IMR-90 (cell line): Measurements from ENCODE around the gene PRPF40A. TPM values are rescaled to one million over a fixed set of nuclear protein-coding genes. Genes with fewer than 3 reads are reported as not detected.
A peak's percentile ranks its signal among the peaks of the same experiment; 100 is the strongest.

Source experiments
- ATAC-seq: fragments of 200-7000 bp; cut with Tn5 transposase; 2 replicates; pipeline ENCODE4 v1.9.1; 2020; ENCODE audit warnings: low read depth, mild to moderate bottlenecking, moderate library complexity
- BruUV-seq: library from RNA; stranded (reverse); fragments of 400-500 nt; replicated peaks from 2 replicates; lab custom pipeline; 2021; lab: Mats Ljungman, UMichigan
- CTCF ChIA-PET: fragments of 300-600 bp; formaldehyde crosslinking; extraction: SDS; loops from one replicate; lab custom pipeline; 2021; ENCODE audit warnings: antibody characterized with exemption; lab: Yijun Ruan, JAX
- POLR2A ChIA-PET: fragments of 300-600 bp; sonication (Branson Sonifier 250); formaldehyde crosslinking; loops from one replicate; lab custom pipeline; 2022; ENCODE audit warnings: antibody characterized with exemption; ENCODE audit not compliant: unreplicated experiment; lab: Charles Lee
- DNase-seq: peaks from one replicate; pipeline ENCODE4 v3.0.0; 2013
- H2AFZ ChIP-seq: replicated peaks from 2 replicates; pipeline ENCODE3; 2013; ENCODE audit warnings: low read length, mild to moderate bottlenecking; ENCODE audit not compliant: poor library complexity
- H2AK5ac ChIP-seq: 2 replicates; pipeline ENCODE4 v1.6.1; 2013; ENCODE audit warnings: low read depth, low read length, inconsistent platforms
- H2AK9ac ChIP-seq: replicated peaks from 2 replicates; pipeline ENCODE3; 2013; ENCODE audit warnings: mild to moderate bottlenecking, low read depth, low read length, moderate library complexity; ENCODE audit not compliant: poor library complexity
- H2BK120ac ChIP-seq: 2 replicates; pipeline ENCODE4 v1.6.1; 2013; ENCODE audit warnings: low read depth, low read length, inconsistent platforms
- H2BK15ac ChIP-seq: 3 replicates; pipeline ENCODE4 v1.6.1; 2013; ENCODE audit warnings: low read depth, low read length, inconsistent platforms
- H2BK20ac ChIP-seq: 2 replicates; pipeline ENCODE4 v1.6.1; 2013; ENCODE audit warnings: low read depth, mild to moderate bottlenecking, inconsistent platforms, low read length, moderate library complexity
- H2BK5ac ChIP-seq: 2 replicates; pipeline ENCODE4 v1.6.1; 2013; ENCODE audit warnings: mild to moderate bottlenecking, low read depth, low read length, inconsistent platforms; ENCODE audit not compliant: poor library complexity, severe bottlenecking
- H3K14ac ChIP-seq: replicated peaks from 2 replicates; pipeline ENCODE4 v1.6.1; 2013; ENCODE audit warnings: low read depth, low read length, inconsistent platforms
- H3K18ac ChIP-seq: 2 replicates; pipeline ENCODE4 v1.6.1; 2013; ENCODE audit warnings: low read depth, low read length, control low read depth
- H3K23ac ChIP-seq: 2 replicates; pipeline ENCODE4 v1.6.1; 2013; ENCODE audit warnings: low read depth, low read length, inconsistent platforms
- H3K27ac ChIP-seq: 2 replicates; pipeline ENCODE4 v1.5.1; 2013; ENCODE audit warnings: mild to moderate bottlenecking, control low read depth, low read length; ENCODE audit not compliant: insufficient read depth
- H3K27me3 ChIP-seq: 2 replicates; pipeline ENCODE4 v1.6.1; 2013; ENCODE audit warnings: low read length; ENCODE audit not compliant: control insufficient read depth, insufficient read depth
- H3K36me3 ChIP-seq: 2 replicates; pipeline ENCODE4 v1.6.1; 2013; ENCODE audit warnings: low read length, mixed read lengths; ENCODE audit not compliant: control insufficient read depth, insufficient read depth
- H3K4ac ChIP-seq: 2 replicates; pipeline ENCODE4 v1.6.1; 2013; ENCODE audit warnings: low read depth, low read length, inconsistent platforms
- H3K4me1 ChIP-seq: 2 replicates; pipeline ENCODE4 v1.6.1; 2013; ENCODE audit warnings: low read length, mixed read lengths; ENCODE audit not compliant: control insufficient read depth, insufficient read depth
- H3K4me2 ChIP-seq: 2 replicates; pipeline ENCODE4 v1.6.1; 2013; ENCODE audit warnings: low read depth, mild to moderate bottlenecking, control low read depth, low read length, moderate library complexity
- H3K4me3 ChIP-seq: 2 replicates; pipeline ENCODE4 v1.5.1; 2013; ENCODE audit warnings: low read depth, mild to moderate bottlenecking, control low read depth, low read length, moderate library complexity; ENCODE audit not compliant: insufficient read depth
- H3K56ac ChIP-seq: 2 replicates; pipeline ENCODE4 v1.6.1; 2013; ENCODE audit warnings: low read length, inconsistent platforms; ENCODE audit not compliant: insufficient read depth; ENCODE audit errors: extremely low read depth
- H3K79me1 ChIP-seq, 2 experiments: 2 replicates each; pipeline ENCODE4 v1.6.1; 2013; ENCODE audit warnings: low read length in 2 of 2, inconsistent platforms in 1 of 2, low read depth in 1 of 2
- H3K9ac ChIP-seq: 2 replicates; pipeline ENCODE4 v1.6.1; 2013; ENCODE audit warnings: low read depth, low read length, control low read depth
- H3K9me1 ChIP-seq: 2 replicates; pipeline ENCODE4 v1.6.1; 2013; ENCODE audit warnings: low read length, inconsistent platforms; ENCODE audit not compliant: insufficient read depth
- H3K9me3 ChIP-seq: 2 replicates; pipeline ENCODE4 v1.6.1; 2013; ENCODE audit warnings: low read length; ENCODE audit not compliant: control insufficient read depth, insufficient read depth
- H4K20me1 ChIP-seq: 2 replicates; pipeline ENCODE4 v1.6.1; 2013; ENCODE audit warnings: low read length, inconsistent platforms; ENCODE audit not compliant: insufficient read depth
- H4K5ac ChIP-seq: 2 replicates; pipeline ENCODE4 v1.6.1; 2013; ENCODE audit warnings: mild to moderate bottlenecking, low read depth, low read length, control low read depth
- H4K8ac ChIP-seq, 2 experiments: 2 replicates each; pipeline ENCODE4 v1.6.1; 2013; ENCODE audit warnings: low read depth in 2 of 2, low read length in 2 of 2, control low read depth in 1 of 2, inconsistent platforms in 1 of 2
- H4K91ac ChIP-seq: 2 replicates; pipeline ENCODE4 v1.6.1; 2013; ENCODE audit warnings: low read depth, low read length, inconsistent platforms; ENCODE audit not compliant: insufficient read depth
- CTCF ChIP-seq: conservative IDR thresholded peaks from 2 replicates; pipeline ENCODE4 v1.5.1; 2012; ENCODE audit warnings: mild to moderate bottlenecking, low read depth, low read length, improper control_type of control experiment
- MAFK ChIP-seq: IDR thresholded peaks from 2 replicates; pipeline ENCODE4 v1.6.1; 2012; ENCODE audit warnings: low read depth, low read length, improper control_type of control experiment
- WGBS, 2 experiments: methylation state at CpG; one replicate each; pipeline versions ENCODE4 v1.1.5 to v1.1.7; 2013; ENCODE audit warnings: missing lambda C conversion rate in 2 of 2; ENCODE audit not compliant: insufficient read length in 1 of 2; ENCODE audit errors: extremely low coverage in 2 of 2; 5-methylcytosine and 5-hydroxymethylcytosine counted together
- dilution Hi-C: fragments of 300-500 bp; cut with HindIII; formaldehyde crosslinking; loops from one replicate; pipeline ENCODE4 v1.14.3; 2018; ENCODE audit warnings: low sequenced_read_pairs; ENCODE audit not compliant: unreplicated experiment
- in situ Hi-C: fragments of 300-500 bp; cut with MboI; formaldehyde crosslinking; loops from 3 replicates; pipeline ENCODE4 v1.14.3; 2019; ENCODE audit warnings: low sequenced_read_pairs, inconsistent platforms, mixed read lengths
- intact Hi-C: fragments of 100-400 bp; cut with micrococcal nuclease; formaldehyde crosslinking; loops from 2 replicates; pipeline ENCODE4 v1.10.0; 2022
- polyA plus RNA-seq, 3 experiments: library from polyadenylated mRNA; depleted of rRNA; stranded (reverse); fragments of >200 nt; gene quantifications; 2 replicates each; pipeline ENCODE4 v1.2.3, GENCODE V29; 2012; ENCODE audit warnings: low replicate concordance in 1 of 3
- total RNA-seq: library from RNA; depleted of rRNA; stranded (reverse); fragments of >200 nt; gene quantifications from 2 replicates; pipeline ENCODE4 v1.2.3, GENCODE V29; 2012

PRPF40A gene
- total and polyA plus RNA-seq, 2 of the 4 experiments (the other 2 are of a cell fraction) = 49.1 to 150 TPM

GRCh38 chr2:152695763-152696162 lies 21.5 kb downstream of the PRPF40A start:
- H3K27ac ChIP-seq = no peak overlapping the region
- no peak overlapping the region for H3K4ac ChIP-seq
- no peak overlapping the region for H4K5ac ChIP-seq
- in situ Hi-C loops = no loop called here
- H3K18ac ChIP-seq = no peak overlapping the region
- no peak overlapping the region for H3K9ac ChIP-seq
- H4K20me1 ChIP-seq = peaks cover 5% of the 10 kb centered on the region
- BruUV-seq = no TSS peak
- no peak overlapping the region for H3K23ac ChIP-seq
- H3K4me1 ChIP-seq = peaks cover 2% of the 10 kb centered on the region; the same call in 1 of the 2 replicates
- H3K36me3 ChIP-seq = peaks cover 4% of the 10 kb centered on the region; the same call in 1 of the 2 replicates
- ATAC-seq (no peak), DNase-seq (no peak)
- H2BK5ac ChIP-seq = no peak overlapping the region
- no CpG with 5 or more reads among the region's 3 CpGs for WGBS, 2 experiments
- no peak overlapping the region for H2AFZ ChIP-seq
- no peak overlapping the region for H2BK20ac ChIP-seq
- H3K4me2 ChIP-seq = no peak overlapping the region
- no peak overlapping the region; a peak in 1 of 4 replicates for H4K8ac ChIP-seq
- H3K9me1 ChIP-seq = no peaks in the 10 kb centered on the region
- TF ChIP-seq MAFK = peak; percentile 47; the same call in 1 of the 2 replicates
- TF ChIP-seq CTCF = no peak
- no peak overlapping the region for H4K91ac ChIP-seq
- ChIA-PET CTCF (interaction anchor here (1.3 kb wide), 1 partner anchor 21 kb away, joined by 3 read pairs; no protein-coding TSS in a partner anchor), POLR2A (no interaction called here)
- no peak overlapping the region for H2AK5ac ChIP-seq
- H3K27me3 ChIP-seq = no peaks in the 10 kb centered on the region
- H3K14ac ChIP-seq = no peak overlapping the region
- H3K9me3 ChIP-seq = no peaks in the 10 kb centered on the region
- H3K56ac ChIP-seq = no peak overlapping the region
- H3K4me3 ChIP-seq = no peak overlapping the region
- no peak overlapping the region for H2BK120ac ChIP-seq
- dilution Hi-C loops = no loop called here
- no peak overlapping the region for H2AK9ac ChIP-seq
- no peak overlapping the region for H2BK15ac ChIP-seq
- intact Hi-C loops = no loop called here
- peaks cover 16 to 25% of the 10 kb centered on the region in 2 experiments for H3K79me1 ChIP-seq
